K562 (cell line): ENCODE results near the gene HAPSTR1. TPM values are rescaled to one million over a fixed set of nuclear protein-coding genes. Genes with fewer than 3 reads are reported as not detected.
A peak's percentile ranks its signal among the peaks of the same experiment; 100 is the strongest.

Experiments used
- CEBPG ChIP-seq, 3 experiments: fragments of 200-800 bp in 1 of 3; sonication (Bioruptor generic) in 1 of 3; sonication (generic) in 1 of 3; formaldehyde crosslinking in 1 of 3; IDR thresholded peaks in 2 of 3; conservative IDR thresholded peaks in 1 of 3; 2 replicates each; pipeline versions ENCODE4 v1.6.1 to v1.8.0; 2016 to 2022; ENCODE audit warnings: missing compliant biosample characterization in 2 of 3, missing genetic modification characterization in 2 of 3, mild to moderate bottlenecking in 1 of 3, missing genetic modification reagents in 1 of 3
- NFRKB ChIP-seq: fragments of 450-650 bp; IDR thresholded peaks from 2 replicates; pipeline ENCODE4 v1.6.1; 2016; ENCODE audit warnings: low read depth
- PHF20 ChIP-seq: fragments of 450-650 bp; IDR thresholded peaks from 2 replicates; pipeline ENCODE4 v1.6.1; 2018; ENCODE audit not compliant: partially characterized antibody
- SMARCB1 ChIP-seq: IDR thresholded peaks from 2 replicates; pipeline ENCODE4 v1.6.1; 2011; ENCODE audit warnings: improper control_type of control experiment, low read depth; ENCODE audit not compliant: insufficient read length
- SMARCC2 ChIP-seq: fragments of 450-650 bp; IDR thresholded peaks from 2 replicates; pipeline ENCODE4 v1.6.1; 2017; ENCODE audit warnings: antibody characterized with exemption, moderate library complexity, mild to moderate bottlenecking, low read depth
- polyA plus RNA-seq, 8 experiments: library from polyadenylated mRNA; depleted of rRNA in 4 of 8; stranded (reverse) in 5 of 8; unstranded in 3 of 8; fragments of >200 nt; fragmentation: Nextera tagmentation in 2 of 8; fragmentation: Illumina TruSeq in 1 of 8; extraction: Ambion mirVana in 2 of 8; extraction: Trizol in 1 of 8; gene quantifications; 2 replicates each; pipeline versions ENCODE4 v1.2.1 to v1.2.3, GENCODE V29; 2011 to 2014; ENCODE audit warnings: inconsistent platforms in 1 of 8, missing spikeins in 1 of 8
- total RNA-seq, 7 experiments: library from RNA; depleted of rRNA in 6 of 7; stranded (reverse); fragments of >200 nt in 6 of 7; fragmentation: Illumina TruSeq in 2 of 7; extraction: Trizol in 2 of 7; gene quantifications; 2 replicates each; pipeline versions ENCODE4 v1.2.1 to v1.2.3, GENCODE V29; 2011 to 2021; ENCODE audit warnings: low replicate concordance in 1 of 7
- TF ChIP-seq, protein P1 (sequence below), 2 experiments: fragments of 450-650 bp in 1 of 2; IDR thresholded peaks; 2 replicates each; pipeline ENCODE4 v1.6.1; 2011 to 2017; ENCODE audit warnings: low read depth in 2 of 2, antibody characterized with exemption in 1 of 2, borderline replicate concordance in 1 of 2, low read length in 1 of 2, mild to moderate bottlenecking in 1 of 2, mixed read lengths in 1 of 2; ENCODE audit not compliant: control insufficient read depth in 1 of 2
- TF ChIP-seq, protein P2 (sequence below), 2 experiments: IDR thresholded peaks; 2 replicates each; pipeline ENCODE4 v1.6.1; 2011; ENCODE audit warnings: borderline replicate concordance in 1 of 2, control low read depth in 1 of 2, low read depth in 1 of 2, low read length in 1 of 2, mild to moderate bottlenecking in 1 of 2, mixed read lengths in 1 of 2, moderate library complexity in 1 of 2; ENCODE audit not compliant: insufficient read depth in 1 of 2, insufficient read length in 1 of 2, poor library complexity in 1 of 2, severe bottlenecking in 1 of 2; ENCODE audit errors: extremely low read depth in 1 of 2
- TF ChIP-seq, protein P3 (sequence below), 3 experiments: fragments of 200-800 bp in 1 of 3; sonication (Bioruptor generic) in 1 of 3; sonication (generic) in 1 of 3; formaldehyde crosslinking in 1 of 3; IDR thresholded peaks; 2 replicates each; pipeline versions ENCODE4 v1.6.1 to v1.8.0; 2016 to 2022; ENCODE audit warnings: mild to moderate bottlenecking in 2 of 3, missing compliant biosample characterization in 2 of 3, missing genetic modification characterization in 2 of 3, missing genetic modification reagents in 1 of 3
- TF ChIP-seq, protein P4 (sequence below): sonication (generic); formaldehyde crosslinking; IDR thresholded peaks from 2 replicates; pipeline ENCODE4 v1.8.0; 2022; ENCODE audit warnings: missing genetic modification reagents, mild to moderate bottlenecking, moderate library complexity, borderline replicate concordance
- TF ChIP-seq, protein P5 (sequence below), 2 experiments: fragments of 450-650 bp; IDR thresholded peaks; 2 replicates each; pipeline ENCODE4 v1.6.1; 2018; ENCODE audit warnings: mild to moderate bottlenecking in 2 of 2, low read depth in 1 of 2; ENCODE audit not compliant: partially characterized antibody in 2 of 2

HAPSTR1 gene
- total and polyA plus RNA-seq, 9 of the 15 experiments (the other 6 are each of a cell fraction or from before 2014, with no cell fraction given): 10.8 to 67.9 (median 36.5) TPM

DNA sequence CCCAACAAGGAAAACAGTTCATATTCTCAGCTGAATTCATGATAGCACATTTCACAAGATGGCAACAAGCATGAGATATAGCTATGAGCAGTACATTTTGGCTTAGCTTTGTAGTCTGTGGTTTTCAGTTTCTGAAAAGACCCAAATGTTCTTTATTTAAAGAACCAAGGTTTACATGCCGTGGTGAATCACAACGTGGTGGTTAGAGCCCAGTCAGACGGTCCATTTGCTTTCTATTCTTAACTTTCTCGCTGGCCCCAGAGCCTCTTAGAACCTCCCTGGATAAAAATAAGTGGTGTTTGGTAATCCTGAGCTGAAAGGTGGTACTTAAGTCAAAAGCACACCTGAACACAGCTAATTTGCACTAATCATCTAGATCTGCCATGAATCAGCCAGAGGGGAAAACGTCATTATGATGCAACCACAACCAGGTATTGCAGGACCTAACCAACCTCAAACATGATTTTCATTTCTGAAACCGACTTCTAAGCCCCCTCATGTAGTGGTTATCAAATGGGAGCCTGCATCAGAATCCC is 18.6 kb upstream of the HAPSTR1 start (continued):
- TF ChIP-seq, protein P1, sequence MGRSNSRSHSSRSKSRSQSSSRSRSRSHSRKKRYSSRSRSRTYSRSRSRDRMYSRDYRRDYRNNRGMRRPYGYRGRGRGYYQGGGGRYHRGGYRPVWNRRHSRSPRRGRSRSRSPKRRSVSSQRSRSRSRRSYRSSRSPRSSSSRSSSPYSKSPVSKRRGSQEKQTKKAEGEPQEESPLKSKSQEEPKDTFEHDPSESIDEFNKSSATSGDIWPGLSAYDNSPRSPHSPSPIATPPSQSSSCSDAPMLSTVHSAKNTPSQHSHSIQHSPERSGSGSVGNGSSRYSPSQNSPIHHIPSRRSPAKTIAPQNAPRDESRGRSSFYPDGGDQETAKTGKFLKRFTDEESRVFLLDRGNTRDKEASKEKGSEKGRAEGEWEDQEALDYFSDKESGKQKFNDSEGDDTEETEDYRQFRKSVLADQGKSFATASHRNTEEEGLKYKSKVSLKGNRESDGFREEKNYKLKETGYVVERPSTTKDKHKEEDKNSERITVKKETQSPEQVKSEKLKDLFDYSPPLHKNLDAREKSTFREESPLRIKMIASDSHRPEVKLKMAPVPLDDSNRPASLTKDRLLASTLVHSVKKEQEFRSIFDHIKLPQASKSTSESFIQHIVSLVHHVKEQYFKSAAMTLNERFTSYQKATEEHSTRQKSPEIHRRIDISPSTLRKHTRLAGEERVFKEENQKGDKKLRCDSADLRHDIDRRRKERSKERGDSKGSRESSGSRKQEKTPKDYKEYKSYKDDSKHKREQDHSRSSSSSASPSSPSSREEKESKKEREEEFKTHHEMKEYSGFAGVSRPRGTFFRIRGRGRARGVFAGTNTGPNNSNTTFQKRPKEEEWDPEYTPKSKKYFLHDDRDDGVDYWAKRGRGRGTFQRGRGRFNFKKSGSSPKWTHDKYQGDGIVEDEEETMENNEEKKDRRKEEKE (IDR thresholded peaks at IDR 0.05; ENCODE audit: borderline replicate concordance in 1 of 2, control insufficient read depth in 1 of 2, low read depth in 2 of 2, low read length in 1 of 2): no peak
- TF ChIP-seq, protein P2, sequence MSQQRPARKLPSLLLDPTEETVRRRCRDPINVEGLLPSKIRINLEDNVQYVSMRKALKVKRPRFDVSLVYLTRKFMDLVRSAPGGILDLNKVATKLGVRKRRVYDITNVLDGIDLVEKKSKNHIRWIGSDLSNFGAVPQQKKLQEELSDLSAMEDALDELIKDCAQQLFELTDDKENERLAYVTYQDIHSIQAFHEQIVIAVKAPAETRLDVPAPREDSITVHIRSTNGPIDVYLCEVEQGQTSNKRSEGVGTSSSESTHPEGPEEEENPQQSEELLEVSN (IDR thresholded peaks at IDR 0.05; ENCODE audit: borderline replicate concordance in 1 of 2, extremely low read depth in 1 of 2, insufficient read depth in 1 of 2, insufficient read length in 1 of 2, low read depth in 1 of 2, low read length in 1 of 2, poor library complexity in 1 of 2, severe bottlenecking in 1 of 2): no peak
- TF ChIP-seq NFRKB (peak; percentile 61), SMARCC2 (0 out of 2 replicates have a peak, but pooled peaks have one; percentile 34), SMARCB1 (no peak), PHF20 (no peak), CEBPG (CRISPR knock-in tag; IDR thresholded peaks at IDR 0.05) (peak; percentile 98), CEBPG (tag; conservative IDR thresholded peaks at IDR 0.05 in 1 of 2, IDR thresholded peaks at IDR 0.05 in 1 of 2) (peak; percentile 97 to 98)
- TF ChIP-seq, protein P3, sequence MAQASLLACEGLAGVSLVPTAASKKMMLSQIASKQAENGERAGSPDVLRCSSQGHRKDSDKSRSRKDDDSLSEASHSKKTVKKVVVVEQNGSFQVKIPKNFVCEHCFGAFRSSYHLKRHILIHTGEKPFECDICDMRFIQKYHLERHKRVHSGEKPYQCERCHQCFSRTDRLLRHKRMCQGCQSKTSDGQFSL (CRISPR knock-in tag; IDR thresholded peaks at IDR 0.05): no peak
- TF ChIP-seq, protein P3 (tag; IDR thresholded peaks at IDR 0.05): 0 out of 4 replicates have a peak, but pooled peaks of 1 of the 2 experiments have one; percentile 27
- TF ChIP-seq, protein P4, sequence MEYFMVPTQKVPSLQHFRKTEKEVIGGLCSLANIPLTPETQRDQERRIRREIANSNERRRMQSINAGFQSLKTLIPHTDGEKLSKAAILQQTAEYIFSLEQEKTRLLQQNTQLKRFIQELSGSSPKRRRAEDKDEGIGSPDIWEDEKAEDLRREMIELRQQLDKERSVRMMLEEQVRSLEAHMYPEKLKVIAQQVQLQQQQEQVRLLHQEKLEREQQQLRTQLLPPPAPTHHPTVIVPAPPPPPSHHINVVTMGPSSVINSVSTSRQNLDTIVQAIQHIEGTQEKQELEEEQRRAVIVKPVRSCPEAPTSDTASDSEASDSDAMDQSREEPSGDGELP: no peak
- TF ChIP-seq, protein P5, sequence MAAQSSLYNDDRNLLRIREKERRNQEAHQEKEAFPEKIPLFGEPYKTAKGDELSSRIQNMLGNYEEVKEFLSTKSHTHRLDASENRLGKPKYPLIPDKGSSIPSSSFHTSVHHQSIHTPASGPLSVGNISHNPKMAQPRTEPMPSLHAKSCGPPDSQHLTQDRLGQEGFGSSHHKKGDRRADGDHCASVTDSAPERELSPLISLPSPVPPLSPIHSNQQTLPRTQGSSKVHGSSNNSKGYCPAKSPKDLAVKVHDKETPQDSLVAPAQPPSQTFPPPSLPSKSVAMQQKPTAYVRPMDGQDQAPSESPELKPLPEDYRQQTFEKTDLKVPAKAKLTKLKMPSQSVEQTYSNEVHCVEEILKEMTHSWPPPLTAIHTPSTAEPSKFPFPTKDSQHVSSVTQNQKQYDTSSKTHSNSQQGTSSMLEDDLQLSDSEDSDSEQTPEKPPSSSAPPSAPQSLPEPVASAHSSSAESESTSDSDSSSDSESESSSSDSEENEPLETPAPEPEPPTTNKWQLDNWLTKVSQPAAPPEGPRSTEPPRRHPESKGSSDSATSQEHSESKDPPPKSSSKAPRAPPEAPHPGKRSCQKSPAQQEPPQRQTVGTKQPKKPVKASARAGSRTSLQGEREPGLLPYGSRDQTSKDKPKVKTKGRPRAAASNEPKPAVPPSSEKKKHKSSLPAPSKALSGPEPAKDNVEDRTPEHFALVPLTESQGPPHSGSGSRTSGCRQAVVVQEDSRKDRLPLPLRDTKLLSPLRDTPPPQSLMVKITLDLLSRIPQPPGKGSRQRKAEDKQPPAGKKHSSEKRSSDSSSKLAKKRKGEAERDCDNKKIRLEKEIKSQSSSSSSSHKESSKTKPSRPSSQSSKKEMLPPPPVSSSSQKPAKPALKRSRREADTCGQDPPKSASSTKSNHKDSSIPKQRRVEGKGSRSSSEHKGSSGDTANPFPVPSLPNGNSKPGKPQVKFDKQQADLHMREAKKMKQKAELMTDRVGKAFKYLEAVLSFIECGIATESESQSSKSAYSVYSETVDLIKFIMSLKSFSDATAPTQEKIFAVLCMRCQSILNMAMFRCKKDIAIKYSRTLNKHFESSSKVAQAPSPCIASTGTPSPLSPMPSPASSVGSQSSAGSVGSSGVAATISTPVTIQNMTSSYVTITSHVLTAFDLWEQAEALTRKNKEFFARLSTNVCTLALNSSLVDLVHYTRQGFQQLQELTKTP (IDR thresholded peaks at IDR 0.05; ENCODE audit: low read depth in 1 of 2, partially characterized antibody in 2 of 2): peak; percentile 44 to 47
